GM21381 (cell line): ENCODE results near the gene SHC4.

ENCODE experiments used
- ATAC-seq: cut with Tn5 transposase; IDR thresholded peaks from one replicate; pipeline ENCODE4 v1.9.1; 2021; ENCODE audit warnings: mild to moderate bottlenecking, moderate library complexity; ENCODE audit not compliant: unreplicated experiment

Gene SHC4

DNA sequence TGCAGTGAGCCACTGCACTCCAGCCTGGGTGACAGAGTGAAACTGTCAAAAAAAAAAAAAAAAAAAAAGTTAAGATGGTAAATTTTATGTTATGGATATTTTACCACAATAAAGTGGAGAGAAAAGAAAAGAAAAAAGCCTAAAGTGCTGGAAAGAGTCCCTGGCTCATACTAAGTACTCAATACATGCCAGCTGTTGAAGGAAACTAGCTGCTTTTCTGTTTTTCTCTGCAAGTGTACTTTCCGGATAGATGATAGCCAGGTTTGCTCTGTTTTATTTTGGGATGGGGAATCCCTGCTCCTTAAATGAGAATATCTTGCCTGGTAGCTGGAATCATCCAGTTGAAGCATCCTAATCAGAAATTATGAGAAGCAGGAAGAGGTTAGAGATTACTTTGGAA is 74.9 kb downstream of the SHC4 start:
- ATAC-seq: no peak

DNA sequence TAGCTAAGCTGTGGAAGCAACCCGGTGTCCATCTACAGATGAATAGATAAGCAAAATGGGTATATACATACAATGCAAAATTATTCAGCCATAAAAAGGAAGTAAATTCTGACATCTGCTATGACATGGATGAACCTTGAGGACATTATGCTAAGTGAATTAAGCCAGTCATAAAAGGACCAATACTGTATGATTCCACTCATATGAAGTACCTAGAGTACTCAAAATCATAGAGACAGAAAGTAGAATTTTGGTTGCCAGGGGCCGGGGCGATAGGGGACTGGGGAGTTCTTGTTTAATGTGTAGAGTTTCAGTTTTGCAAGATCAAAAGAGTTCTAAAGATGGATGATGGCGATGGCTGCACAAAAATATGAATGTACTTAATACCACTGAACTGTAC is 75.5 kb downstream of the SHC4 start:
- ATAC-seq: no peak

DNA sequence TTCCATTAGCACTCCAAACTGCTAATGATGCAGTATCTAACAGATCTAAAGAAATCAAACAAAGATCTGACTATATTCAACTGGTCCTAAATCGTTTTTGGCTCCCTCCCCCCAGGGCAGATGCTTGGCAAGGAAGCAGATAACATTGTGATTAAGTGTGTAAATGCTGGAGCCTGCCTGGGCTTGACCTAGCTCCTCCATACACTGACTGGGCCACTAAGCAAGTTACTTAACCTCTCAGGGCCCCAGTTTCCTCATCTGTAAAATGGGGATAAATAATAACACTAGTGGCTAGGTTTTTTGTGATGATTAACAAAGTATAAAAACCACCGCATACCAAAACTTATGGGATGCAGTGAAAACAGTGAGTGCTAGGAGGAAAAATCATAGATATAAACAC is 76.6 kb downstream of the SHC4 start:
- ATAC-seq: no peak

DNA sequence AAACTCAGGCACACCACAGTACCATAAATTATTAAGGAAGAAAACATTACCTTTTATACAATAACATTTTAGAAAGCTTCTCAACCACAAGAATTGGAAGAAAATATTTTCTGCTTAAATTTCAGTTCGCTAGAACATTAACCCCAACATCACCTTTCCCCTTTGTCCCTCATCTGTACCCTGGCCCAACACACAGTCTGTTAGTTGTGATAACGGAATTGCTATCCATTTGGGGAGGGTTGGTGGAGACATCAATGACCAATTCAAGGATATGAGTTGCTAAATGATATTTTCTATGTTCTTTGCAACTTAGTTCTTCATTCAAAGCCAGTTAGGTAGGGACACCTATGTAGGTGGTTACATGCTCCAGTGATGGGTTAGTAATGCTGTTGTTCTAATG is 80.0 kb downstream of the SHC4 start:
- ATAC-seq: no peak

DNA sequence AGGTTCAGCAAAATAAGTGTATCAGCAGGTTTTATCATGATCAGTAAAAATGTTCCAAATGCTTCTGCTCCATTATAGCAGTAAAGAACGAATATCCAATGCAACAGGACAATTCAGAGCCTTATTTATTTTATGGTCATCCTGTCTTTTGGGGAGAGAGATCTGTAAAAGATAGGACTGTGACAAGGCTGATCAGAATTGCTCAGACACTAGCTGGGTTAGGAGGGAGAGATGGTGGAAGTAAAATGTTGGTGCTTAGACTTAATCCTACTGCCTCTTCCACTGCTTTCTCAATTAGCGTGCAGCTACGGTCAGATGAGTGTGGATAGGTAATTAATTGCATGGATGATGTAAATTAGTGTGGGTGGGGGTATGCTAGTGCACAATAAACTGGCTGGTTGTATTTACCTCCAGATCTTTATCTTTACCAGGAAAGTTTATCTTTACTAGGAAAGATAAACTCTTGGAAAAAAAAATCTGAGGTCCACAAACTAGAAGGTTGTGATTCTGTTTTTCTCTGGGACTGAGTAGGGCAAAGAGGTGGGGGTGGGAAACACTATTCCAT is 83.6 kb downstream of the SHC4 start:
- ATAC-seq: no peak

DNA sequence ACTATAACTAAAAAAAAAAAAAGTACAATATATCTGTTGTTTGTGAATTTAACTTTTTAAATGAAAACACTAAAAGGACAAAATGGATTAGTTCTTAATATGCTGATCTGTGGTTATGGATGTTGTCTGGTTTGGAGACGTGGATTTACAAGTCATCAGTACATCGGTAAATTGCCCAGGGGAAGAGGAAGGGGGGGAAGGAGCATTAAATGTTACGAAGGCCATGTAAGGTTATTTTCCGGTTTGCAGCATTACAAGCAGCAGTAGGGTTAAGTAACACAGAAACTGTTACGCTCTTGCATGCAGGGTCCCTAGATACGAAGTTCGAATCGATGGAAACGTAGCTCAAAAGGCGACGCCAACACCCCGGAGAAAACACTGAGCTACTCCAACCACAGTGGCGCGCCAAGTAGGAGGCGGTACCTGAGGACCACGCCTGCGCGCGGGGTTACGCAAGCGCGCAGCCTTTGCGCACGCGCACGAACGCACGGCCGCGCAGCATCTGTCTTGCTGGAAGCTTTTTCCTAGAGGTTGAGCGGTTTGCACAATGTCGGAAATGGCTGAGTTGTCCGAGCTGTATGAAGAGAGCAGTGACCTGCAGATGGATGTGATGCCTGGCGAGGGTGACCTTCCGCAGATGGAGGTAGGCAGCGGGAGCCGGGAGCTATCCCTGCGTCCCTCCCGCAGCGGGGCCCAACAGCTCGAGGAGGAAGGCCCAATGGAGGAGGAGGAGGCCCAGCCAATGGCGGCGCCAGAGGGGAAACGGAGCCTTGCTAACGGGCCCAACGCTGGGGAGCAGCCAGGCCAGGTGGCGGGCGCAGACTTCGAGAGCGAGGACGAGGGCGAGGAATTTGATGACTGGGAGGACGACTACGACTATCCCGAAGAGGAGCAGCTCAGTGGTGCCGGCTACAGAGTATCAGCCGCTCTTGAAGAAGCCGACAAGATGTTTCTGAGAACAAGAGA is 85.8 kb downstream of the SHC4 start, which contains the start of gene EID1:
Gene EID1, plus strand, starts transcription at position 505 of the 966 bp plus-strand sequence. Its CDS starts 43 bp downstream, at position 548.
- ATAC-seq: peak; percentile 94

DNA sequence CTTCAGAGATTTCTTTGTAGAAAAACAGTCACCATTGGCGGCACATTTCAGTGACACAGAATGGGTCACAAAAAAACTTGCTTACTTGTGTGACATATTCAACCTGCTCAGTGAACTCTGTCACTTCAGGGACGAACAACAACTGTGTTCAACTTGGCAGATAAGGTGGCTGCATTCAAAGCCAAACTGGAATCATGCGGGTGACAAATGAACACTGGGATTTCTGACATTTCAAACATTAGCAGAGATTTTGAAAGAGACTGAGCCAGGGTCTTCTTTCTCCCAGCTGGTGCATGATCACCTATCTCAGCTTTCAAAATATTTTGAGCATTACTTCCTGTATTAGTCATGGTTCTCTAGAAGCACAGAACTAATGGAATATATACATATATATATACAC is 87.7 kb downstream of the SHC4 start:
- ATAC-seq: no peak

DNA sequence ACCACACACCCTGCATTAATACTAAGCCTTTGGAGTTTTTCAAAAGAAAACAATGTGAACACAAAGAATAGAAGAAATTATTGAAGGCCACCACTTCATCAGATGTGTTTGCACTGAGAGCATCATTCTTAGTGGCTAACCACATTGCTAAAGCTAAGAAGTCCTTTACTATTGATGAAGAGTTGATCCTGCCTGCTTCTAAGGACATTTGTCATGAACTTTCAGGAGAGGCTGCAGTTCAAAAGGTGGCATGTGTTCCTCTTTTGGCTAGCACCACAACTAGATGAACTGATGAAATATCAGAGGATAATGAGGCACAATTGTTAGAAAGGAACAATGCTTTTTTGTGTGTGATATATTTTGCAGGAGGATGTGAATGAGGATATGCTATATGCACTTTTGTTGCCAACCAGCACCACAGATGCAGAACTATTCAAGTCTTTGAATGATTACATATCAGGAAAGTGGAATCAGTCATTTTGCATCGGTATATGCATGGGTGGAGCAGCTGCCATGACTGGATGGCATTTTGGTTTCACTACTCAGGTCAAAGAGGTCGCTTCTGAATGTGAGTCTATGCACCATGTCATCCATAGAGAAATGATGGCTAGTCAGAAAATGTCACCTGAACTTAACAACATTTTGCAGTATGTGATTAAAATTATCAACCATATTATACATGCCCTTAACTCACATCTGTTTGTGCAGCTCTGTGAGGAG is 88.3 kb downstream of the SHC4 start:
- ATAC-seq: no peak

DNA sequence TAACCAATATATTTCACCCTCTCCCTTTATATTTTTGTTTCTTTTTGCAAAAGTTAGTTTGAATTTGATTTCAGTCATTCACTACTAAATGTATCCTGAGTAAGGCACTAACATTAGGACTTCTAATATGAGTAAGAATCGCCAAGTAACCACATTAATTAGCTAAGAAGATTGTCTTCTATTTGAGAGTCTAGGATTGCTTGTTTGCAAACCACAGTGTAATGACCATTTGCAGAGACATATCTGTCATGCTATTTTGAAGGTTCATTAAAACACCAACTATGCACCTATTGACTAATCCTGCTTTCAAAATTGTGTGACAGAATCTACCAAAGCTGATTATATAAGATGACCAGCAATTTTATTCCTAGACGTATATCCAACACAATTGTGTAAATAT is 91.1 kb downstream of the SHC4 start:
- ATAC-seq: no peak

DNA sequence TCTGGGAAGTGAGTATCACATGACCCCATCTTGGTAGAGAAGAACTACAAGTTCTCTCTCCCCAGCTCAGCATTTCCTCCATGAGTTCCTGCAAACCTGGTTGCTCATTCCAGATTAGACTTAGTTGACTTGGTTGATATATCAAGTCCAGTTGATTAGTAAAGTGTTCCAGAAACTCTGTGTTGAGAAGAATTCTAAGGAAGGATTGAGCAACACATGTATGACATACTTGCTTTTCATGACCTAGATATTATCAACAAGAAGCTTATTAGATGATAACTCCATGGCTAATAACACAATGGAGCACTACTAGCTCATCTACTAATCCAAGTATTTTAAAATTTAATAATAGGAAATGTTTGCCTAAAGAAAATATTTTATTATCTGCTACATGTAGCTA is 92.2 kb downstream of the SHC4 start:
- ATAC-seq: no peak

DNA sequence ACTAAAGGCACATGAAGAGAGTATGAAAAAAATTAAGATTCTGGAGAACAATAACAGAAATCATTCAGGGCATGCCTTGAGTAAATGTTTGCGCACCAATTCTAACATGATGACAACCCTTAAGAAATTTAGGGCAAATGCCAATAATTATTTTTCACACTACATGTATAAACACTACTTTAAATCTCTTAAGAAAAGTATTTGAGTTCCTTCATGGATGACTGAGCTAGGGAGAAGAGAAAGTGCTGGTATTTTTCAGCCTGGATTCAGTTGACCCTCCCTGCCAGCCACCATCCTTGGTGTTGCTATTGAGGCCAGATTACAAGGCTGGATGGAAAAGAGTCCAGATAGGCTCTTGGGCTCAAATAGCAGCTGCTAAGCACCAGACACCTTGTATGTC is 93.8 kb downstream of the SHC4 start:
- no peak for ATAC-seq

DNA sequence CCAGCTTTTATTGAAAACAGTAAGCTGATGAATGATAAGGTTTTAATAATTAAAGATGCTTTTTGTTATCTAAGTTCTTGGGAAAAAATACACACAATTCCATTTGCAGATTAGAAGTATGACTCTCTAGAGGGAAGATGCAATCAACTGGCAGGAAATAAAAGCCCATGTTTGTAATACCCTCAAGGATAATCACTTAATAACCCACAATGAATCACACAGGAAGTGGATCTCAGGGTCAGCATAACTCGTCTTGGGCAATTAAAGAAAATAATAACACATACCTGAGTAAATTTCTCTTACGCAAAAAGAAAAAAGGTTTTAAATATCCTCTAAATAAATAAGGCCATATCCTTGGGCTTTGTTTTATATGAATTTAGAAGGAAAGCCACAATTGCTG is 95.2 kb downstream of the SHC4 start:
- no peak for ATAC-seq

DNA sequence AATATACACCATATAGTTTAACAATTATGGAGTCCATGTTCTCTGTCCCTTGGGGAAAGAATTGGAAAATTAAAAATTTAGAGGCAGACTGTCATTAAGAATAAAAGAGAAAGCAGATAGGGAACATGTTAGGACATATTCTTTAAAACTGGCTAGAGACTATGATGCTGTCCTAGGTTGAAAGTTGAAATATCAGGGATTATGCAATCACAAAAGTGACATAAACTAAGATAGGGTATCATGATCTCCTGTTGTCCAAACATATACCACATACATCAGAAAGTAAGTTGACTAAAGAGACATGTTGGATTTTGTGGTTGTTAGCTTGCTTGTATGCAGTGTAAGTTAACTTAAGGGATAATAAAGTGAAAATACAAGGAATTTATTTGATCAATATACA is 95.7 kb downstream of the SHC4 start:
- no peak for ATAC-seq

DNA sequence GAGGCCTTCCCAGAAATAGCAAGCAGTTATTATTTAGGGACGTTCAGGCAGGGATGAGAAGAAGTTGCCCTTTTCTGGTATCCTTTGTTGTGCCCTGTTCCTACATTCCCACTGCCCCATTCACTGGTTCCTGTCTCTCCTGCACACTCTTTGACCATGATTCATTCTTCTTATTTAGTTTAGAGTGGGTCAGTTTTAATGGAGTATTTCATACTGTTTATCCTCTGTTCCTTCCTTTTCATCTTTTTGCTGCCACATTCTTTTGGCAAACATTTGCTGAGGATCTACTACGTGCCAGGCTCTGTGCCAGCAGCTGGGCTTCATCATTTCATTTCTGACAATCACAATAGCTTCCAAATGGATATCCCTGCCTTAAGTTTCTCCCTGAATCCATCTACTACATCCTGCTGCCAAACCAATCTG is 97.6 kb downstream of the SHC4 start:
- ATAC-seq: no peak

DNA sequence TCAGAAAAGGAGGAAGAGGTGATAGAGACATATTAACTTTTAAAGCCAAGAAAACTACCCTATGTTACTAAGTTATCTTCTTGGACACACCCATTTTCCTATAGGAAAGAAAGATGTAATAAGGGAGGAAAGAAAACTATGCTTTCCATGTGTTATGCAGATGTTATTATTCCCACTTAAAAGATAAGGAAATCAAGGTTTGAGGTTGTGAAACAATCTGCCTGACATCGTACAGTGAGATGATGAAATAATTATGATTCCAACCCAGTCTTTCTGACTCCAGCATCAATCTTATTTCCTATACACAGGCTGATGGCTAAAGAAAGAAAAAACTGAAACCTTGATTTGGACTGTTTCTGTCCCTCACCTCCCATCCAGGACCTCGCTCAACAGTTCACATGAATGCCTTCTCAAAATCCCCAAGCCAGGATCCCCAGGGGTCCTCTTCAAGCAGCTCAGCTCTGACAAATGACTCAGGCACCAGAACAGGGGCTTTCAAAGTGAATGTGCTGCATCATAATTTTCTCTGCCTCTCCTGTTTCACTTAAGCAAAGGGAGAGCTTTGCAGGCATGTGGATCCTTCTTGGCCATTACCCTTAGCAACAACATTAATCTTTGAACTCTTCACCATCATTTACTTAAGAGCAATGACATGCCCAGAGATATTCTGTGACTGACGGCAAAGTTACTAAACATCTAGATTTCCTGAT is 98.2 kb downstream of the SHC4 start:
- ATAC-seq: no peak

DNA sequence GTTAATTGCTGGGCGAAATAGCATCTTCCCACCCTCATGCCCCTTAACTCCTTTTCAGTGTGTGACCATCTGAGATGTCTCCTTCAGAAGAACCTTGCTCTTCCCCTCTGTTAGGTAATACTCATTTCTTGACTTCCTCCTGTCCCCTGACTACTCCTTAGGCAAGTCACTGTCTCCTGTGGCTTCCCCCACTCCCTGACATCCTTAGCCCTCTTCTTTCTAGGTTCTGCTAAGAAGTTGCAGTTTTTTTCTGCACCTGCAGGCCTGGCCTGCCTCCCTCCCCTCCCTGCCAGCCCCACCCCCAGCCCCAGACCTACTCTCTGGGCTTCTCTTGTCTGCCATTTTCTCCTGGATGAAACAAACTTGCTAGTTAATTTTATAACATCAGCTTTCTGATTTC is 101.0 kb downstream of the SHC4 start:
- no peak for ATAC-seq

DNA sequence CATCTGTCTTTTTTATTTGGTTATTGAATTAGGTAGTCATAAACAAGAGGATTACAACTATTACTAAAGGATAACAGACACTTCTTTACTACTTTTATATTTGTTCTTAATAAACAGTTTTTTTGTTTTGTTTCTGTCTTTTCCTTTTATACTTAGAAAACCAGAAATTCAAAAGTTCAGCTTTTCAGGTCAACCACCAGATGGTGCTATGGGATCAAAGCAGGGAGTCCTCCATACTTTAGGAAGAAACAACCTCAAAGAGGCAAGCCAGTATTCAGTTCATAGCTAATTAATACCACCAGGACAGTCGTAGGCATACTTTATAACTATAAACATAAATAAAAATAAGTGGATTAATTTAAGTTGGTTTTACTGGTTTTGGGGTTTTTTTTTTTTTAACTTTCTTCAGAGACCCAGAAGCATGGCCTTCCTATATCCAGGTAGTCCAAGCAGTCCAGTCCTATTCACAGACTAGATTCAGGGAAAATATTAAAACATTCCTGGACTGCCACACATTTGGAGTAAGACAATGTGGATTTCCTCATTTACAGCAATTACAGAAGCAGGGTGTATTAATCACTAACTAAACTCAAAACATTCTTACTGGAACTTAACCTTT is 101.8 kb downstream of the SHC4 start:
- no peak for ATAC-seq

DNA sequence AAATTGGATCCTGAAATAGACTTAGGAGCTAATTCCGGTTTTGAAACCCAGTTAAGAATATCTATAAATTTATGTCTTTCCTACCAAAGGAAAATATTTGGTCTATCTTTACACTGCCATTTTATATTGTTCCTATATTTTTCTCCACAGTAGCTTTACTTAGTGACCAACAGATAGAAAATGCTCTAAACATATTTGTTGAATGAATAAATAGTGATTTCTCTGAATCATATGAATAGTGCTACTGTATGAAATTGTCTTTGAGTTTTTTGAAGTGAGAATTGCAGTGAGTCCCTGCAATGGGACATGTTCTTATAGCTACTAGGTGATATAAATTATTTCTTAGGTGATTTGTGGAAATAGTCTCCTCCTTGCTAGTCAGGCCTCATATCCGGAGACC is 104.3 kb downstream of the SHC4 start:
- no peak for ATAC-seq

DNA sequence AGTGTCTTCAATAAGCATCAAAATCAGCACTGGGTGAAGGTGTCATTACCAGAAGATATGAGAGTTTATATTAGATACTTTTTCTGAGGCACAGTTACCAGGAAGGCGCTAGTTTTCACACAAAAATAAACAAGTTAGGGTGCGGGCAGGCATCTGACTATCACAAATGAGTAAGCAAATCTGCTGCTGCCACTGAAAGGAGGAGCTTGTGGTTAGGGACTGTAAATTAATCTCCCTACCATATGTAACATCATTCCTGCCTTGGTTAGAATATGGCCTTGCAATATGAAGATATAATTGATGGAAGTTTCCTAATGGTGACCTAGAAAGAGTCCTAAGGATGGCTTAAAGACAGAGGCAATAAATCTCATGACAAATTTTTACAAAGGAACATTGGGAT is 105.3 kb downstream of the SHC4 start:
- ATAC-seq: no peak

DNA sequence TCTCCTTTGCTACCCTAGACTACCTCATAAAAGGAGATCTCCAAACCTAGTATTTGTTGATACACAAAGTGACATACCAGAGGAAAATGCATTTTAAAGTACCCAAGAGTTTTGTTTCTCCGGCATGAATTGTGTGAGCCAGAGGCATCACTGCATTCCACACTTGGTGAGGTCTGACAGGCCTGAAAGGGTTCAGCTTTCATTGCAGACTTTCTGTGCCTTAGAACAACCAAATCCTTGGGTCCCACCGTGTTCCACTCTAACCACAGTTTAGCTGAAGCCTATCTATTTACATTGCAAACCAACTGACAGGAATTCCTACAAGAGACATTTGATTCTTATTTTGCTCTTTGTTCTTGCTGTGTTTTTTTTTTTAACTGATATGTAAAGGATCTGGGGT is 106.8 kb downstream of the SHC4 start:
- no peak for ATAC-seq
